Neural progenitor cell (in vitro differentiated cells): ENCODE measurements around the gene DTNB. TPM values are rescaled to one million over a fixed set of nuclear protein-coding genes. Genes with fewer than 3 reads are reported as not detected.

Experiments
- DNase-seq: peaks from one replicate; pipeline ENCODE4 v3.0.0-alpha.2; 2016; ENCODE audit warnings: low spot score
- H2AFZ ChIP-seq: fragments of 200-600 bp; sonication (generic); replicated peaks from 2 replicates; pipeline ENCODE4 v1.6.1; 2016; ENCODE audit warnings: antibody characterized with exemption
- H3F3A ChIP-seq: fragments of 200-600 bp; sonication (generic); 2 replicates; pipeline ENCODE4 v1.6.1; 2016; ENCODE audit warnings: antibody characterized with exemption, low read depth
- H3K27ac ChIP-seq: fragments of 200-600 bp; sonication (generic); 2 replicates; pipeline ENCODE4 v1.5.1; 2016; ENCODE audit warnings: mild to moderate bottlenecking
- H3K27me3 ChIP-seq: fragments of 200-600 bp; sonication (generic); 2 replicates; pipeline ENCODE4 v1.6.1; 2016; ENCODE audit warnings: mild to moderate bottlenecking, moderate library complexity
- H3K36me3 ChIP-seq: fragments of 200-600 bp; sonication (generic); 2 replicates; pipeline ENCODE4 v1.5.1; 2016
- H3K4me1 ChIP-seq: fragments of 200-600 bp; sonication (generic); 2 replicates; pipeline ENCODE4 v1.6.1; 2016; ENCODE audit warnings: mixed run types
- H3K4me2 ChIP-seq: fragments of 200-600 bp; sonication (generic); 2 replicates; pipeline ENCODE4 v1.6.1; 2016
- H3K4me3 ChIP-seq: fragments of 200-600 bp; sonication (generic); 2 replicates; pipeline ENCODE4 v1.5.1; 2016
- H3K79me2 ChIP-seq: fragments of 200-600 bp; sonication (generic); 2 replicates; pipeline ENCODE4 v1.6.1; 2016; ENCODE audit warnings: low read depth
- H3K9ac ChIP-seq: fragments of 200-600 bp; sonication (generic); 2 replicates; pipeline ENCODE4 v1.6.1; 2016
- H3K9me3 ChIP-seq: fragments of 200-600 bp; sonication (generic); 2 replicates; pipeline ENCODE4 v1.5.1; 2016; ENCODE audit warnings: low read depth
- H4K20me1 ChIP-seq: fragments of 200-600 bp; sonication (generic); 2 replicates; pipeline ENCODE4 v1.6.1; 2016; ENCODE audit warnings: low read depth
- H3K27ac Mint-ChIP-seq: 3 replicates; pipeline ENCODE4 v1.8.0; 2021; ENCODE audit warnings: mixed read lengths
- H3K27me3 Mint-ChIP-seq: 2 replicates; pipeline ENCODE4 v1.8.0; 2022; ENCODE audit warnings: low read depth, mild to moderate bottlenecking, inconsistent platforms, moderate library complexity, mixed read lengths; ENCODE audit not compliant: insufficient read depth
- H3K36me3 Mint-ChIP-seq: 3 replicates; pipeline ENCODE4 v1.8.0; 2021; ENCODE audit warnings: mixed read lengths
- H3K4me1 Mint-ChIP-seq: 3 replicates; pipeline ENCODE4 v1.8.0; 2021; ENCODE audit warnings: mixed read lengths
- H3K4me3 Mint-ChIP-seq: 3 replicates; pipeline ENCODE4 v1.8.0; 2021; ENCODE audit warnings: mild to moderate bottlenecking, moderate library complexity, mixed read lengths
- H3K9me3 Mint-ChIP-seq: 3 replicates; pipeline ENCODE4 v1.8.0; 2020; ENCODE audit warnings: mixed read lengths
- EZH2 ChIP-seq: fragments of 200-600 bp; sonication (generic); IDR thresholded peaks from 2 replicates; pipeline ENCODE4 v1.6.1; 2017; ENCODE audit warnings: antibody characterized with exemption, mild to moderate bottlenecking, moderate library complexity
- EZH2phosphoT487 ChIP-seq: fragments of 200-600 bp; sonication (generic); IDR thresholded peaks from 2 replicates; pipeline ENCODE4 v1.6.1; 2017; ENCODE audit warnings: antibody characterized with exemption
- total RNA-seq: library from RNA; depleted of rRNA; stranded (reverse); fragments of >200 nt; gene quantifications from 2 replicates; pipeline ENCODE4 v1.2.3, GENCODE V29; 2015; ENCODE audit warnings: low replicate concordance
- TF ChIP-seq, protein P1 (sequence below): fragments of 200-600 bp; sonication (generic); IDR thresholded peaks from 2 replicates; pipeline ENCODE4 v1.5.1; 2017; ENCODE audit warnings: antibody characterized with exemption, mild to moderate bottlenecking

DTNB gene
- total RNA-seq, 1 donor from 2014 or later, result 27.1 TPM

DNA sequence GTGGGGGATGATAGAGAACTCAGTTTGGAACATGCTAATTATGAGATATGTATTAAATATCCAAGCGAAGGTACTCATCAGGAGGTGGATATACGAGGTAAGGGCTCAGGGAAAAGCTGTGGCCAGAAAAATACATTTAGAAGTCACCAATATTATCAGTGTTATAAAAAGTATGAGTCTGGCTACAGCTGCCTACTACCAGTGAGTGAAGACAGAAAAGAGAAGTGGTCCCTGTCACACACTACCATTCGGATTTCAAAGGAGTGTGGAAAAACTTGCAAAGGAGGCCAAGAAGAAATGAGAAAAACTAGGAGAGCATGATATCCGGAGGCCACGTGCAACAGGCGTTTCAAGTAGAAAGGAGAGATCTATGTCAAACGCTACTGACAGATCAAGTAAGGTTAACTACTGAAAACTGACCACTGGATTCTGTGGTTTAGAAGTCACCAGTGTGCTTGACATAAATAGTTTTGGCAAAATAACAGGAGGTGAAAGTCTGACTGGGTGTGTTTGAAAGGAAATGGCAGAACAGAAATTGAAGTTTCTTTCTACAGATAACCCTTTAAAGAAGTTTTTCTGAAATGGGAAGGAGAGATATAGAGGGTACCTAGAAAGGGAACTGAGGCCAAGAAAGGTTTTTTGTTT, 213.0 kb downstream of the DTNB start:
- H3K4me1 Mint-ChIP-seq, result no peaks in the 10 kb centered on the region
- TF ChIP-seq, protein P1, sequence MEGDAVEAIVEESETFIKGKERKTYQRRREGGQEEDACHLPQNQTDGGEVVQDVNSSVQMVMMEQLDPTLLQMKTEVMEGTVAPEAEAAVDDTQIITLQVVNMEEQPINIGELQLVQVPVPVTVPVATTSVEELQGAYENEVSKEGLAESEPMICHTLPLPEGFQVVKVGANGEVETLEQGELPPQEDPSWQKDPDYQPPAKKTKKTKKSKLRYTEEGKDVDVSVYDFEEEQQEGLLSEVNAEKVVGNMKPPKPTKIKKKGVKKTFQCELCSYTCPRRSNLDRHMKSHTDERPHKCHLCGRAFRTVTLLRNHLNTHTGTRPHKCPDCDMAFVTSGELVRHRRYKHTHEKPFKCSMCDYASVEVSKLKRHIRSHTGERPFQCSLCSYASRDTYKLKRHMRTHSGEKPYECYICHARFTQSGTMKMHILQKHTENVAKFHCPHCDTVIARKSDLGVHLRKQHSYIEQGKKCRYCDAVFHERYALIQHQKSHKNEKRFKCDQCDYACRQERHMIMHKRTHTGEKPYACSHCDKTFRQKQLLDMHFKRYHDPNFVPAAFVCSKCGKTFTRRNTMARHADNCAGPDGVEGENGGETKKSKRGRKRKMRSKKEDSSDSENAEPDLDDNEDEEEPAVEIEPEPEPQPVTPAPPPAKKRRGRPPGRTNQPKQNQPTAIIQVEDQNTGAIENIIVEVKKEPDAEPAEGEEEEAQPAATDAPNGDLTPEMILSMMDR, result no peak
- no peak for TF ChIP-seq EZH2
- no peak for TF ChIP-seq EZH2phosphoT487
- no peak overlapping the region for H3K4me3 ChIP-seq
- H3K27me3 Mint-ChIP-seq, result no peaks in the 10 kb centered on the region
- no peaks in the 10 kb centered on the region for H3K36me3 ChIP-seq
- H3K27me3 ChIP-seq, result no peaks in the 10 kb centered on the region
- H3K4me3 Mint-ChIP-seq, result no peak overlapping the region
- H3K27ac ChIP-seq, result no peak overlapping the region
- H4K20me1 ChIP-seq, result no peaks in the 10 kb centered on the region
- H3K9ac ChIP-seq, result no peak overlapping the region
- peaks cover 6% of the 10 kb centered on the region for H3K36me3 Mint-ChIP-seq
- H3F3A ChIP-seq, result no peaks in the 10 kb centered on the region
- DNase-seq, result no peak
- no peaks in the 10 kb centered on the region for H3K79me2 ChIP-seq
- H2AFZ ChIP-seq, result no peak overlapping the region
- H3K4me2 ChIP-seq, result no peak overlapping the region
- no peaks in the 10 kb centered on the region for H3K4me1 ChIP-seq
- H3K27ac Mint-ChIP-seq, result no peak overlapping the region
- no peaks in the 10 kb centered on the region for H3K9me3 Mint-ChIP-seq
- no peaks in the 10 kb centered on the region for H3K9me3 ChIP-seq

DNA sequence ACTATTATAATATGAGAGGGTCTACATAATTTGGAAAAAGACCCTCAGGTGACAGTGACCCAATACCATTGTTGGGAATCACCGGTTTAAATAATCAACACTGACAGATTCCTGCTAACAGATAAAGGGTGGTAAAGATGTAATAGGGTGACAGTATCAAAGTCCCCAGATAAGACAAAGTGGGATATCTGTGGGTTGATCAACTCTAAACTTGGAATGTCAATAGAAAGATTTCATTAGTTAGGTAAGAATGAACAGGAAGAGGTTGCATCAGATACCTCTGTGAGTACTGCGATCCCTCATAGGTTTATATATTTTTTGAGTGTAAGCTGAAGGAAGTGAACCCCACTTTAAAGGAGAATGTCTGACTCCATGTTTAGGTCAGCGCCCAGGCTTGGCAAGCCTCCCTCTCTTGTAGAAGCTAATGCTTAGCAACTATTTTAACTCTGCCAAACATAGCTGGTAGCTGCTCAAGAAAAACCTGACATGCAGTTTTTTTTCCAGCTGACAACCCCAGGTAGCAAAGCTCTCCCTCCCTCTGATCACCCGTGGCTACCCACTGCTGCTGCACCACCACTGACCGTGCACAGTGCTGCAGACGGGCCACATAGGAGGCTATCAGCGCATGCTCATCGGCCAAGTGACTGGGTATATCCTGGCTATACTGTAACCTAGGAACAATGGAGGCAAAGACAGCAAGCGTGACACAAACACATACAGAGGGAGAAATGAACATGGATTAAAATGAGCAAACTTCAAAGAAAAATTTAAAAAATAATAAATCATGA, 218.4 kb downstream of the DTNB start:
- TF ChIP-seq EZH2phosphoT487 (no peak), EZH2 (no peak)
- TF ChIP-seq, protein P1, result no peak
- no peak overlapping the region for H3K4me3 Mint-ChIP-seq
- Histone ChIP-seq H3K27ac (no peak overlapping the region), H3K4me1 (no peaks in the 10 kb centered on the region), H4K20me1 (no peaks in the 10 kb centered on the region), H3F3A (no peaks in the 10 kb centered on the region), H3K4me2 (no peak overlapping the region), H3K4me3 (no peak overlapping the region), H3K36me3 (no peaks in the 10 kb centered on the region), H3K27me3 (no peaks in the 10 kb centered on the region), H2AFZ (no peak overlapping the region), H3K79me2 (no peaks in the 10 kb centered on the region), H3K9me3 (no peaks in the 10 kb centered on the region), H3K9ac (no peak overlapping the region)
- no peak for DNase-seq
- no peak overlapping the region for H3K27ac Mint-ChIP-seq
- H3K9me3 Mint-ChIP-seq, result no peaks in the 10 kb centered on the region
- no peaks in the 10 kb centered on the region for H3K27me3 Mint-ChIP-seq
- no peaks in the 10 kb centered on the region for H3K36me3 Mint-ChIP-seq
- H3K4me1 Mint-ChIP-seq, result no peaks in the 10 kb centered on the region

DNA sequence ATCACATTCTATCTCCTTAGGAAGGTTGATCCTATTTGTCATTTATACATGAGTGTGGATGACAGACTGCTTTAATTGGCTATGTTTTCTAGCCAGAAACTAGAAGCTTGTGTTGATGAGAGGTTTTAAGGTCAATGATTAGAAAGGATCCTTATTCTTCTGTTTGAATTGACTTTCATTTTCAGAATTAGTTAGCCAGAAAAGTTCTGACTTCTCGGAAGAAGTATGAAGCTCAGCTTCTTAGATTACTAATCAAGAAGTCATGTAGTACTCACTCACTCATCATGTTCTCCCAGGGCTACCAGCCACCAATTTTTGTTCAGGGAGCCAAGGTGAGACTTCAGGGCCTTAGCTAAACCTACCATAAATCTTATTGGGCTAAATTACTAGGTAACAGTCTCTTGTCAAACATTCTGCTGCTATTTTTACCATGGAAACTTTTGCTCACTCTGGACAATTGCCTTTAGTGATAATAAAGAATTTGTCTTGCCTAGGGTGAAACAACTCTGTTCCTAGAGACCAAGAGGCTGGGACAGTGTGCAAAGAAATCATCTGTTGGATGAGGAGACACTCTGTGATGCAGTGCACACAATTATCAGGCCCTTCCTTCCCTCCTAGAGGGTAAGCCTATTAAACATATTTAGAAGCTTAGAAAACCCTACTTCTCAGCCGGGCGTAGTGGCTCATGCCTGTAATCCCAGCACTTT, 220.0 kb downstream of the DTNB start:
- Mint-ChIP-seq H3K9me3 (no peaks in the 10 kb centered on the region), H3K27ac (no peak overlapping the region), H3K27me3 (no peaks in the 10 kb centered on the region), H3K4me1 (no peaks in the 10 kb centered on the region), H3K36me3 (peaks cover 4% of the 10 kb centered on the region), H3K4me3 (no peak overlapping the region)
- H3K79me2 ChIP-seq, result no peaks in the 10 kb centered on the region
- no peaks in the 10 kb centered on the region for H3K9me3 ChIP-seq
- no peak overlapping the region for H3K4me3 ChIP-seq
- no peaks in the 10 kb centered on the region for H3F3A ChIP-seq
- no peak overlapping the region for H2AFZ ChIP-seq
- TF ChIP-seq EZH2phosphoT487 (no peak), EZH2 (no peak)
- TF ChIP-seq, protein P1, result no peak
- no peak for DNase-seq
- H3K4me2 ChIP-seq, result no peak overlapping the region
- H4K20me1 ChIP-seq, result no peaks in the 10 kb centered on the region
- H3K4me1 ChIP-seq, result no peaks in the 10 kb centered on the region
- H3K36me3 ChIP-seq, result no peaks in the 10 kb centered on the region
- no peak overlapping the region for H3K27ac ChIP-seq
- no peaks in the 10 kb centered on the region for H3K27me3 ChIP-seq
- no peak overlapping the region for H3K9ac ChIP-seq
